HG03460 (cell line): ENCODE results near the gene NRAP.

Experiments
- ATAC-seq: cut with Tn5 transposase; IDR thresholded peaks from one replicate; pipeline ENCODE4 v1.9.1; 2021; ENCODE audit not compliant: unreplicated experiment

Gene NRAP

GRCh38 chr10:113540845-113541548 is 122.8 kb downstream of the NRAP start:
- ATAC-seq: no peak

GRCh38 chr10:113539789-113540188 is 124.1 kb downstream of the NRAP start:
- no peak for ATAC-seq
